SH-SY5Y (cell line): ENCODE measurements around the gene DOCK2.

ENCODE experiments used
- GATA2 ChIP-seq: IDR thresholded peaks from 2 replicates; pipeline ENCODE4 v1.6.1; 2011; ENCODE audit warnings: mild to moderate bottlenecking, low read depth, low read length
- GATA3 ChIP-seq: IDR thresholded peaks from 2 replicates; pipeline ENCODE4 v1.6.1; 2011; ENCODE audit warnings: low read depth, mild to moderate bottlenecking, low read length, moderate library complexity

GRCh38 chr5:169812786-169813185 is 175.7 kb downstream of the DOCK2 start:
- no peak for TF ChIP-seq GATA2
- TF ChIP-seq GATA3: no peak
